ENCODE results near the gene UPF1.

DNA sequence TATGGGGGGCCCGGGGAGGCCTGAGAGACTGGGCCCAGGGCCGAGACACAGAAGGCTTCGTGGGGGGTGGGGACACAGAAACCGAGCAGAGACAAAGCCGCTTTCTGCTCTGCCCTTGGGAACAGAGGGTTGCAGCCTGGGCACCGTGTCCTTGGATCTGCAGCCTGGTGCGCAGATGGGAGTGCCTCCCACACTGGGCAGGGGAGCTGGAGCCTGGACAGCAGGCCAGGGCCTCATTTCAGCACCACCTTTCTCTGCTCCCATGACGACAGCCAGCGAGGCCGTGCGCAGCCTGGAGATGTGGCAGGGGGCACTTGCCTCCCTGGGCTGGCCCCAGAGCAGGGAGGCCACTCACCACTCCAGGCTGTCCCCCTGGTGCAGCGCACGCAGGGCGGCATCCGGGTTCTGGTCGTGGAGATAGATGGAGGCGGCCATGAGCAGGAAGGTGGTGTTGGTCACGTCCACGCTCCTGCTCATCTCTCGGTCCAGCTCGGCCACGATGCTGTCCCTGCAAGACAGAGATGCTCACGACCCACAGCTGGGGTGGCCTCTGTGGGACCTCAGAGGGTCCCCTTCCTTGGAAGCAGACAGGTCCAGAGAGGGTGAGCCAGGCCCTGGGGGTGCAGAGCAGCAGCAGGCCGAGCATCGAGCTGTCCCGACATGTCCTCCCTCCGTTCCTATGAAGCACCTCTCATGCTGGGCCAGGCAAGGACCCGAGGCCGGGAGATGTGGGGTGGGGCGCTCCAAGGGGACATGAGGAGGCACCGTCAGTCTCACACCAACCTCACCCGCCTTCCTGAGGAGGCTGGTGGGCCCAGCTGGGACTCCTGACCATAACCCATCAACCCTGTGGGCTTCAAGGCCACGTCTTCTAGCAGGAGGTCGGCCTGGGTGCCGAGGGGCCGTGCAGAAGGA lies 75.1 kb downstream of the UPF1 start:
- TF ChIP-seq NFIC (IDR thresholded peaks at IDR 0.05; ENCODE audit: borderline replicate concordance) (no peak), RAD21 (IDR thresholded peaks at IDR 0.05; ENCODE audit: low read length) (no peak)

All from SK-N-SH (cell line).